ENCODE measurements around the gene HSF2BP. TPM values are rescaled to one million over a fixed set of nuclear protein-coding genes. Genes with fewer than 3 reads are reported as not detected.

Gene HSF2BP
- total and polyA plus RNA-seq, 2 of the 8 experiments (the other 6 are each of a cell fraction or from before 2014, with no cell fraction given), result 0.51 to 0.93 TPM

DNA sequence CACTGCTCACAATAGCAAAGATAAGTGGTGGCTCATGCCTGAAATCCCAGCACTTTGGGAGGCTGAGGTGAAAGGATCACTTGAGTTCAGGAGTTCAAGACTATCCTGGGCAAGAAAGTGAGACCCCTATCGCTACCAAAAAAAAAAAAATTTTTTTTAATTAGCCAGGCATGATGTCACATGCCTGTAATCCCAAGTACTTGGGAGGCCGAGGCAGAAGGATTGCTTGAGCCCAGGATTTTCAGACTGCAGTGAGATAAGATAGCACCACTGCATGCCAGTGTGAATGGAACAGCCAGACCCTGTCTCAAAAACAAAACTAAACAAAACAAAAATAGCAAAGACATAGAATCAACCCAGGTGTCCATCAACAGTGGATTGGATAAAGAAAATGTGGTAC is 50.6 kb downstream of the HSF2BP start:
- H3K9ac ChIP-seq (replicated peaks in 1 of 4; ENCODE audit: extremely low read depth in 1 of 4, low read depth in 3 of 4, low read length in 3 of 4), result no peak overlapping the region
- H3K9me3 ChIP-seq (ENCODE audit: insufficient read depth in 2 of 2, low read depth in 1 of 2, low read length in 1 of 2), result no peaks in the 10 kb centered on the region
- no peak overlapping the region for H3K4me3 ChIP-seq (ENCODE audit: extremely low read depth in 1 of 4, insufficient read depth in 2 of 4, low read depth in 3 of 4, low read length in 4 of 4)
- no peak overlapping the region for H3K18ac ChIP-seq (ENCODE audit: extremely low read depth, low read length)
- no peak overlapping the region for H4K5ac ChIP-seq (ENCODE audit: insufficient read length, low read depth, low read length)
- H3K4ac ChIP-seq (replicated peaks; ENCODE audit: insufficient read length, low read depth, low read length), result no peak overlapping the region
- H2AK5ac ChIP-seq (ENCODE audit: low read depth, low read length), result no peak overlapping the region
- no peak for DNase-seq (ENCODE audit: low read depth in 1 of 2, low spot score in 2 of 2)
- H2BK20ac ChIP-seq (ENCODE audit: low read length), result no peak overlapping the region
- peaks cover 10% of the 10 kb centered on the region for H3K79me1 ChIP-seq (ENCODE audit: low read depth, low read length)
- no peak overlapping the region for H3K27ac ChIP-seq (ENCODE audit: low read depth, low read length)
- FAIRE-seq, result no peak
- no peak overlapping the region for H2BK5ac ChIP-seq (ENCODE audit: low read depth, low read length)
- H3K79me2 ChIP-seq (ENCODE audit: control insufficient read depth in 1 of 2, insufficient read depth in 2 of 2, low read length in 2 of 2), result no peaks in the 10 kb centered on the region
- H2AFZ ChIP-seq (ENCODE audit: low read length), result no peak overlapping the region
- ChIA-PET POLR2A (ENCODE audit: partially characterized antibody) (no interaction called here), CTCF (ENCODE audit: partially characterized antibody) (no interaction called here)
- no peaks in the 10 kb centered on the region; a peak in 1 of 7 replicates for H3K4me1 ChIP-seq (replicated peaks in 1 of 4; ENCODE audit: control insufficient read depth in 3 of 4, insufficient read depth in 4 of 4, low read length in 3 of 4)
- H2BK12ac ChIP-seq (ENCODE audit: low read depth, low read length), result no peak overlapping the region
- peaks cover 0 to 3% (median 0%) of the 10 kb centered on the region in 4 experiments; a peak in 1 of 8 replicates for H3K36me3 ChIP-seq (ENCODE audit: control insufficient read depth in 2 of 4, insufficient read depth in 4 of 4, low read length in 3 of 4)
- H3K23me2 ChIP-seq (ENCODE audit: low read depth, low read length), result peaks cover 19% of the 10 kb centered on the region; the same call in 1 of the 2 replicates
- no peak overlapping the region for H3K23ac ChIP-seq (ENCODE audit: insufficient read length)
- no peak overlapping the region for H3K56ac ChIP-seq (replicated peaks; ENCODE audit: insufficient read length, low read depth, low read length)
- H4K91ac ChIP-seq (replicated peaks; ENCODE audit: insufficient read length, low read length), result no peak overlapping the region
- no peak overlapping the region for H2BK15ac ChIP-seq (ENCODE audit: low read length)
- no peak overlapping the region for H4K8ac ChIP-seq (ENCODE audit: extremely low read depth, insufficient read depth, low read length)
- no peak overlapping the region for H3K14ac ChIP-seq (ENCODE audit: insufficient read length)
- no peaks in the 10 kb centered on the region for H3K27me3 ChIP-seq (replicated peaks in 1 of 4; ENCODE audit: control insufficient read depth in 3 of 4, extremely low read depth in 1 of 4, insufficient read depth in 3 of 4, low read length in 3 of 4)
- no peak overlapping the region for H3K4me2 ChIP-seq (ENCODE audit: insufficient read depth in 1 of 2, low read depth in 2 of 2, low read length in 2 of 2)
- no peak overlapping the region for H2BK120ac ChIP-seq (replicated peaks; ENCODE audit: low read depth, low read length)
- WGBS, 2 experiments (ENCODE audit: extremely low coverage in 1 of 2, insufficient coverage in 1 of 2, insufficient read length in 1 of 2, insufficient replicate concordance in 2 of 2, low coverage in 1 of 2, low lambda C conversion rate in 2 of 2, missing lambda C conversion rate in 1 of 2), result 97% methylated on average over 2 of the region's 2 CpGs; no CpG with 5 or more reads in 1 of the 2 experiments
- peaks cover 0 to 15% of the 10 kb centered on the region in 2 experiments for H4K20me1 ChIP-seq (replicated peaks in 1 of 2; ENCODE audit: control insufficient read depth in 1 of 2, insufficient read depth in 2 of 2, low read length in 2 of 2)
- TF ChIP-seq SUZ12 (IDR thresholded peaks at IDR 0.05; ENCODE audit: low read length), result no peak
- no peak for TF ChIP-seq POLR2AphosphoS5 (IDR thresholded peaks at IDR 0.05; ENCODE audit: low read depth, low read length)
- no peak for TF ChIP-seq TCF12 (IDR thresholded peaks at IDR 0.05; ENCODE audit: low read depth, low read length)
- TF ChIP-seq CHD1 (IDR thresholded peaks at IDR 0.05; ENCODE audit: low read depth, low read length), result no peak
- TF ChIP-seq RNF2 (IDR thresholded peaks at IDR 0.05; ENCODE audit: borderline replicate concordance, low read depth, low read length, missing control alignments, poor library complexity, severe bottlenecking), result no peak
- TF ChIP-seq HDAC6 (IDR thresholded peaks at IDR 0.05; ENCODE audit: low read depth, low read length), result no peak
- TF ChIP-seq TEAD4 (IDR thresholded peaks at IDR 0.05; ENCODE audit: low read depth, low read length), result no peak
